GM12865 (cell line): ENCODE data around the gene SMIM15.
A peak's percentile ranks its signal among the peaks of the same experiment; 100 is the strongest.
"Not testable (repeated sequence)": the region's sequence is repeated elsewhere in the genome, so short reads cannot be mapped to it uniquely, and the experiment has no call there.

Experiments
- DNase-seq: peaks from one replicate; pipeline ENCODE4 v3.0.0; 2010; ENCODE audit warnings: low read depth
- H3K4me3 ChIP-seq: 2 replicates; pipeline ENCODE4 v1.5.1; 2011; ENCODE audit warnings: mild to moderate bottlenecking, low read depth, low read length, control low read depth
- TF ChIP-seq, protein P1 (sequence below): IDR thresholded peaks from 2 replicates; pipeline ENCODE4 v1.5.1; 2011; ENCODE audit warnings: low read length, control low read depth, low read depth, inconsistent platforms; ENCODE audit not compliant: insufficient read depth; ENCODE audit errors: missing control alignments

Gene SMIM15, protein sequence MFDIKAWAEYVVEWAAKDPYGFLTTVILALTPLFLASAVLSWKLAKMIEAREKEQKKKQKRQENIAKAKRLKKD

DNA sequence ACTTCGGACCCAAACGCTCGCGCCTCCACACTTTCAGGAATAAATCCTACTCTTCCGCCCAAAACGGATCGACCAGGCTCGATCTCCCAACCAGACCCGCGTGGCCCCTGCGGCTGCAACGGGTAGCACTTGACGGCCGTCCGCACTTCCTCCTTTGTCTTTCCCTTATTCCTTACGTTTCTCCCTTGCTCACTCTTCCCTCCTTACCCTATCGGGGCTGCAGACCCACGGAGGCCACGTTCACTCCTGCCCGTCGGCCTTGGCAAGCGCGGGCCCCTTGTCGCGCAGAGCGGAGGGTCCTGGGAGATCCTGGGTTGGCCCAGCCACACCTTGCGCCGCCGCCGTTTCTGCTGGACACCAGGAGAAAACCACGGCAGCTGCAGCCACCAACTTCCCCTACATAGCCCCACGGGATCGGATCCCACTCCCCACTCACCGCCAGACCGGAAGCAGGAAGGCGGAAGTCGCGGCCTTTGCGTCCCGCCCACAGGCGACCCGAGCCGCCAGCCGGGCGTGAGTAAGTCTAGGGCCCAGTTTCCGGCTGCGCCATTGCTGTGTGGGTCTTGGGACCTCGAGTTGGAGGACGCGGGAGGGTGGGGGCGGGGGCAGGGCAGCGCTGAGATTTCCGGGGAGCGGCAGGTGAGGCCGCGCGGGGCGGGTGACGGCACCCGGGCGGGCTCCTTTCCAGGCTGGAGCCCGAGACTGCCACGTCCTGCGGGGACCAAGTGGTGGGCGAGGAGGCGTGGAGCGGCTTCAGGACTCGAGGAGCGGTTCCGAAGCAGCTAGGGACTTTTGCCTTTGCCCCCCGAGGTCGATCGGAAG is at the start of gene SMIM15:
Gene SMIM15 (minus strand): TSS at position 459 of the 822 bp plus-strand sequence. CDS start 2,297 bp downstream, outside the sequence.
- peak within 1 kb of the TSS; percentile 72 for H3K4me3 ChIP-seq
- peak; percentile 96 for DNase-seq
- TF ChIP-seq, protein P1, sequence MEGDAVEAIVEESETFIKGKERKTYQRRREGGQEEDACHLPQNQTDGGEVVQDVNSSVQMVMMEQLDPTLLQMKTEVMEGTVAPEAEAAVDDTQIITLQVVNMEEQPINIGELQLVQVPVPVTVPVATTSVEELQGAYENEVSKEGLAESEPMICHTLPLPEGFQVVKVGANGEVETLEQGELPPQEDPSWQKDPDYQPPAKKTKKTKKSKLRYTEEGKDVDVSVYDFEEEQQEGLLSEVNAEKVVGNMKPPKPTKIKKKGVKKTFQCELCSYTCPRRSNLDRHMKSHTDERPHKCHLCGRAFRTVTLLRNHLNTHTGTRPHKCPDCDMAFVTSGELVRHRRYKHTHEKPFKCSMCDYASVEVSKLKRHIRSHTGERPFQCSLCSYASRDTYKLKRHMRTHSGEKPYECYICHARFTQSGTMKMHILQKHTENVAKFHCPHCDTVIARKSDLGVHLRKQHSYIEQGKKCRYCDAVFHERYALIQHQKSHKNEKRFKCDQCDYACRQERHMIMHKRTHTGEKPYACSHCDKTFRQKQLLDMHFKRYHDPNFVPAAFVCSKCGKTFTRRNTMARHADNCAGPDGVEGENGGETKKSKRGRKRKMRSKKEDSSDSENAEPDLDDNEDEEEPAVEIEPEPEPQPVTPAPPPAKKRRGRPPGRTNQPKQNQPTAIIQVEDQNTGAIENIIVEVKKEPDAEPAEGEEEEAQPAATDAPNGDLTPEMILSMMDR = no peak

DNA sequence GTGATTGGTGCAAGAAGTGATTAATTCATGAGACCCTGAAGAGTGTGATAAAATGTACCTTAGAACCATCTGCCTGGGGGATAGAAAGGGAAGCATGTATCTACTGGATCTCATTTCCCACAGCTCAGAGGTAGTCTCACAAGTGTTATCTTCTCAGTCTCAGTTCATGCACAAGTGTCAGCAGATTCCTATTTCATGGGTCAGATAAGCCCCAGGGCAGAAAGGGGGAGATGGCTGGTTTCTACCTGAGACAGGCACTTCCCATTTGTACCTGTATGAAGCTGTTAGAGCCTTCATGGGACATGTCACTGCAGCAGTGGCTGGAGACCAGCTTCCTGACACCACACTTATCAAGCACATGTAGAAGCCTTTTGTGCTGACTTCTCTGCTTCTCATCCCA is 45.6 kb upstream of the SMIM15 start:
- TF ChIP-seq, protein P1 = no peak
- no peak for DNase-seq
- H3K4me3 ChIP-seq = no peak overlapping the region

DNA sequence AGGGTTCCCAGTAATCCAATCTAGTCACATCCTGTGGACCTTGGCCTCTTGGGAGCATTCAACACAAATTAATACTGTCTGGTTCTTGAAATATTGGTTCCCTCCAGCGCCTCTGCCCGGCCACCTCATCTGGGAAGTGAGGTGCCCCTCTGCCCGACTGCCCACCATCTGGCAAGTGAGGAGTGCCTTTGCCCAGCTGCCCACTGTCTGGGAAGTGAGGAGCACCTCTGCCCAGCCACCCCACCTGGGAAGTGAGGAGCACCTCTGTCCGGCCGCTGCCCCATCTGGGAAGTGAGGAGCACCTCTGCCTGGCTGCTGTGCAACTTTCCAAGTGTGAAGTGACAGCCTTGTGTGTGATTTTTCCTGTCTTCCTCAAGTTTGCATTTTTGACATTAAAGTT is 42.7 kb upstream of the SMIM15 start:
- TF ChIP-seq, protein P1 = no peak
- DNase-seq = no peak
- no peak overlapping the region for H3K4me3 ChIP-seq

DNA sequence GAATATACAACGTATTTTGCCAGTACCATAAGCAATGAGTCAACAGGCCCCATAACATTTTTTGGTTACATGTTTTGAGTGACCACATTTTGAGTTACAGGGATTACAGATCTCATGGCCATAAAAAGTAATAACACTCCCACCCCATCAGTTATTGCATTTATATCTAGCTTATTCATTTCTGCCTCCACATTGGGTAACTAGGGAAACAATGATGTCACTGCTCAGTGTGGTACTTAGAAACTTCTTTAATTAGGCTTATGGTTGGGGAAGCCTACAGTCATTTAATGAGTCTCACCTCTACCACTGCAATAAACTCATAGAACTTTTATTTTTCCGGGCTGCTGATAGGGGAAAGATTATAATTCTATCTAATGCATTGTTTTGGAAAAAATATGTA is 39.9 kb upstream of the SMIM15 start:
- peak; percentile 18 for DNase-seq
- TF ChIP-seq, protein P1 = no peak
- H3K4me3 ChIP-seq = no peak overlapping the region

DNA sequence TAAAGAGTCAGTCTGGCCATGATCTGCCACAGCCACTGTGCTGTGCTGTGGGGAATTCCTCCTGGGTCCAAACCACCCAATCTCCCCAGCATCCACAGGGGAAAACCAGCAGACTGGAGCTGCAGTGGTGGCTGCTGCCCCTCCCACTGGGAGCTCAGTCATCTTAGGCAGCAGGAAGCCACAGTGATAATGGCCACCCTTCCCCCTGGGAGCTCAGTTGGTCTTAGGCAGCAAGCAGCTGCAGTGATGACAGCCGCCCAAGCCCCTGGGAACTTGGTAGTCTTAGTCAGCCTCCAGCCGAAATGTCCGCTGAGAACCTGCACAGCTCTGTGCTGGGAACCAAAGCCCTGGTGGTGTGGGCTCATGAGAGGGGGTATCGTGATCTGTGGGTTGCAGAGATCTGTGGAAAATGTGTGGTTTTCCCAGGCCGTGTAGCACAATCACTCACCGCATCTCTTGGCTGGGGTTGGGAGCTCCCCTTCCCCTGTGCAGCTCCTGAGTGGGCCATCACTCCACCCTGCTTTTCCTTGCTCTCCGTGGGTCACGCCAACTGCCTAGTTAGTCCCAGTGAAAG is 38.4 kb upstream of the SMIM15 start:
- TF ChIP-seq, protein P1 = no peak
- no peak overlapping the region for H3K4me3 ChIP-seq
- peak; percentile 77 for DNase-seq

DNA sequence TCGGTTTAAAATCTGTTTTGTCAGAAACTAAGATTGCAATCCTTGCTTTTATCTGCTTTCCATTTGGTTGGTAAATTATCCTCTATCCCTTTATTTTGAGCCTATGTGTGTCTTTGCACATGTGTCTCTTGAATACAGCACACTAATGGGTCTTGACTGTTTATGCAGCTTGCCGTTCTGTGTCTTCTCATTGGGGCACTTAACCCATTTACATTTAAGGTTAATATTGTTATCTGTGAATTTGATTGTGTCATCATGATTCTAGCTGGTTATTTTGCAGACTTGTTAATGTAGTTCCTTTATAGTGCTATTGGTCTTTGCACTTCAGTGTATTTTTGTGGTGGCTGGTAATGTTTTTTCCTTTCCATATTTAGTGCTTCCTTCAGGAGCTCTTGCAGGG is 36.3 kb upstream of the SMIM15 start:
- TF ChIP-seq, protein P1 = no peak
- DNase-seq = no peak
- no peak overlapping the region for H3K4me3 ChIP-seq

DNA sequence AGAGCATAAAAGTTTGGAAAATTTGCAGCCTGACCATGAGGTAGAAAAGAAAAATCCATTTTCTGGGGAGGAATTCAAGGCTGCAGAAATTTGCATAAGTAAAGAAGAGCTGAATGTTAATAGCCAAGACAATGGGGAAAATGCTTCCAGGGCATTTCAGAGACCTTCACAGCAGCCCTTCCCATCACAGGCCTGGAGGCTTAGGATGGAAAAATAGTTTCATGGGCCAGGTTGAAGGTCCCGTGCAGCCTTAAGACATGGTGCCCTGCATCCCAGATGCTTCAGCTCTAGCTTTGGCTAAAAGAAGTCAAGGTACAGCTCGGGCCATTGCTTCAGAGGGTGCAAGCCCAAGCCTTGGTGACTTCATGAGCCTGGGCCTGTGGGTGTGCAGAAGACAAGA is 25.6 kb upstream of the SMIM15 start:
- not testable (repeated sequence) for DNase-seq, H3K4me3 ChIP-seq

DNA sequence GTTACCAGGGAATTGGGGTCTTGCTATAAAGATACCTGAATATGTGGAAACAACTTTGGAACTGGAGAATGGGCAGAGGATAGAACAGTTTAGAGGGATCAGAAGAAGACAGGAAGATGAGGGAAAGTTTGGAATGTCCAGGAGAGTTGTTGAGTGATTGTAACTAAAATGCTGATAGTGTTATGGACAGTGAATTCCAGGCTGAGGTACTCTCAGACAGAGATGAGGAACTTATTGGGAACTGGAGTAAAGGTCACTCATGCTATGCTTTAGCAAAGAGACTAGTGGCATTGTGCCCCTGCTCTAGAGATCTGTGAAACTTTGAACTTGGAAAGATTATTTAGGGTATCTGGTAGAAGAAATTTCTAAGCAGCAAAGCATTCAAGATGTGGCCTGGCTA is 25.1 kb upstream of the SMIM15 start:
- DNase-seq, H3K4me3 ChIP-seq: not testable (repeated sequence)
